GM19035 (cell line): ENCODE measurements around the gene GPR83.
"Not testable (repeated sequence)": the region's sequence is repeated elsewhere in the genome, so short reads cannot be mapped to it uniquely, and the experiment has no call there.

ENCODE experiments used
- ATAC-seq: cut with Tn5 transposase; IDR thresholded peaks from one replicate; pipeline ENCODE4 v1.9.1; 2021; ENCODE audit not compliant: unreplicated experiment

Gene GPR83

GRCh38 chr11:94400839-94401772, at the start of gene GPR83:
GPR83 (minus strand) TSS chr11:94401419; CDS start chr11:94401247, 172 bp downstream.
- no peak for ATAC-seq

- ATAC-seq: no peak
Measured at GRCh38 chr11:94450048-94450447, 48.8 kb upstream of the GPR83 start.

- no peak for ATAC-seq
Measured at GRCh38 chr11:94449437-94449836, 48.2 kb upstream of the GPR83 start.

GRCh38 chr11:94449029-94449428, 47.8 kb upstream of the GPR83 start:
- no peak for ATAC-seq

- no peak for ATAC-seq
Measured at GRCh38 chr11:94447149-94447548, 45.9 kb upstream of the GPR83 start.

GRCh38 chr11:94445641-94446040, 44.4 kb upstream of the GPR83 start:
- ATAC-seq: no peak

GRCh38 chr11:94433049-94433448, 31.8 kb upstream of the GPR83 start:
- ATAC-seq: no peak

GRCh38 chr11:94424662-94425061, 23.4 kb upstream of the GPR83 start:
- ATAC-seq: no peak

- ATAC-seq: no peak
Measured at GRCh38 chr11:94424011-94424410, 22.8 kb upstream of the GPR83 start.

GRCh38 chr11:94423507-94423906, 22.3 kb upstream of the GPR83 start:
- no peak for ATAC-seq

- ATAC-seq: no peak
Measured at GRCh38 chr11:94418123-94418765, 17.0 kb upstream of the GPR83 start.

GRCh38 chr11:94417386-94417987, 16.3 kb upstream of the GPR83 start:
- ATAC-seq: no peak

- ATAC-seq: no peak
Measured at GRCh38 chr11:94405062-94405833, 4.0 kb upstream of the GPR83 start.

GRCh38 chr11:94402355-94402754, 1.1 kb upstream of the GPR83 start:
- ATAC-seq: no peak

GRCh38 chr11:94401773-94402265, 600 bp upstream of the GPR83 start:
- ATAC-seq: no peak

GRCh38 chr11:94400457-94400838, 771 bp downstream of the GPR83 start:
- no peak for ATAC-seq

- ATAC-seq: no peak
Measured at GRCh38 chr11:94400050-94400449, 1.2 kb downstream of the GPR83 start.

- ATAC-seq: no peak
Measured at GRCh38 chr11:94398101-94398500, 3.1 kb downstream of the GPR83 start.

- no peak for ATAC-seq
Measured at GRCh38 chr11:94396282-94396681, 4.9 kb downstream of the GPR83 start.

- not testable (repeated sequence) for ATAC-seq
Measured at GRCh38 chr11:94391937-94392336, 9.3 kb downstream of the GPR83 start.

- ATAC-seq: no peak
Measured at GRCh38 chr11:94379613-94380012, 21.6 kb downstream of the GPR83 start.
